SJSA1 (cell line): ENCODE data around the gene AGRN. TPM values are rescaled to one million over a fixed set of nuclear protein-coding genes. Genes with fewer than 3 reads are reported as not detected.
"Not testable (repeated sequence)": the region's sequence is repeated elsewhere in the genome, so short reads cannot be mapped to it uniquely, and the experiment has no call there.

Experiments
- DNase-seq, 2 experiments: peaks; one replicate each; pipeline ENCODE4 v3.0.0-alpha.2; 2015 to 2020; ENCODE audit warnings: low spot score in 2 of 2, low read depth in 1 of 2
- H3K27ac ChIP-seq: fragments of 250-450 bp; sonication (Bioruptor Pico); 2 replicates; pipeline ENCODE4 v1.5.1; 2020; ENCODE audit warnings: mild to moderate bottlenecking, moderate library complexity
- H3K27me3 ChIP-seq: fragments of 250-450 bp; sonication (Bioruptor Pico); replicated peaks from 2 replicates; pipeline ENCODE4 v1.5.1; 2020; ENCODE audit warnings: mild to moderate bottlenecking, moderate library complexity
- H3K36me3 ChIP-seq: fragments of 250-450 bp; sonication (Bioruptor Pico); 2 replicates; pipeline ENCODE4 v1.5.1; 2020; ENCODE audit warnings: mild to moderate bottlenecking
- H3K4me1 ChIP-seq: fragments of 250-450 bp; sonication (Bioruptor Pico); replicated peaks from 2 replicates; pipeline ENCODE4 v1.6.1; 2021; ENCODE audit warnings: mild to moderate bottlenecking
- H3K4me3 ChIP-seq: fragments of 250-450 bp; sonication (Bioruptor Pico); 2 replicates; pipeline ENCODE4 v1.5.1; 2020; ENCODE audit warnings: mild to moderate bottlenecking
- H3K9me3 ChIP-seq: fragments of 250-450 bp; sonication (Bioruptor Pico); replicated peaks from 2 replicates; pipeline ENCODE4 v1.5.1; 2020; ENCODE audit warnings: mild to moderate bottlenecking
- total RNA-seq: library from RNA; depleted of rRNA; stranded (reverse); fragments of >200 nt; shearing (Covaris generic); gene quantifications from 2 replicates; pipeline ENCODE4 v1.2.3, GENCODE V29; 2014; rRNA removed

The AGRN gene
- 53.8 and 55.9 TPM in 2 replicates for total RNA-seq

DNA sequence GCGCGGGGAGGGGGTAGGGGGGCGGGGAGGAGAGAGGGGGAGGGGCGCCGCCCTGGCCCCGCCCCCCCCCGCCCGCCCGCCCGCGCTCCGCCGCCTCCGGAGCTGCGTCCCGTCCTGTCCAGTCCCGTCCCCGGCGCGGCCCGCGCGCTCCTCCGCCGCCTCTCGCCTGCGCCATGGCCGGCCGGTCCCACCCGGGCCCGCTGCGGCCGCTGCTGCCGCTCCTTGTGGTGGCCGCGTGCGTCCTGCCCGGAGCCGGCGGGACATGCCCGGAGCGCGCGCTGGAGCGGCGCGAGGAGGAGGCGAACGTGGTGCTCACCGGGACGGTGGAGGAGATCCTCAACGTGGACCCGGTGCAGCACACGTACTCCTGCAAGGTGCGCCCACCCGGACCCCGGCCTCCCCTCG, at the start of gene AGRN:
AGRN (plus strand) TSS at position 121 of the 405 bp plus-strand sequence; CDS start at position 174, 53 bp downstream.
- DNase-seq, result no peak
- H3K4me1 ChIP-seq, result peaks cover 45% of the 10 kb centered on the region
- H3K9me3 ChIP-seq, result no peaks in the 10 kb centered on the region
- peaks cover 37% of the 10 kb centered on the region for H3K36me3 ChIP-seq
- peak within 1 kb of the TSS; percentile 92 for H3K4me3 ChIP-seq
- peak within 1 kb of the TSS; percentile 72; the same call in 1 of the 2 replicates for H3K27ac ChIP-seq
- no peaks in the 10 kb centered on the region for H3K27me3 ChIP-seq

- H3K36me3 ChIP-seq, result 0 out of 2 replicates have a peak, but pooled peaks cover 5% of the 10 kb centered on the region
- peaks cover 23% of the 10 kb centered on the region for H3K27me3 ChIP-seq
- H3K4me3 ChIP-seq, result no peak overlapping the region
- no peak overlapping the region for H3K27ac ChIP-seq
- H3K4me1 ChIP-seq, result peaks cover 13% of the 10 kb centered on the region
- no peak for DNase-seq
- H3K9me3 ChIP-seq, result no peaks in the 10 kb centered on the region
Measured at GRCh38 chr1:970242-970972, 49.5 kb upstream of the AGRN start.

GRCh38 chr1:970973-971730, 48.8 kb upstream of the AGRN start:
- Histone ChIP-seq H3K4me3 (no peak overlapping the region), H3K27ac (no peak overlapping the region), H3K36me3 (0 out of 2 replicates have a peak, but pooled peaks cover 4% of the 10 kb centered on the region), H3K27me3 (peaks cover 23% of the 10 kb centered on the region), H3K9me3 (no peaks in the 10 kb centered on the region), H3K4me1 (peaks cover 17% of the 10 kb centered on the region)
- DNase-seq, result no peak

- H3K27me3 ChIP-seq, result peaks cover 23% of the 10 kb centered on the region
- peaks cover 12% of the 10 kb centered on the region for H3K4me1 ChIP-seq
- H3K4me3 ChIP-seq, result no peak overlapping the region
- H3K27ac ChIP-seq, result no peak overlapping the region
- DNase-seq, result no peak
- no peaks in the 10 kb centered on the region for H3K9me3 ChIP-seq
- no peaks in the 10 kb centered on the region for H3K36me3 ChIP-seq
Measured at GRCh38 chr1:971751-972506, 48.0 kb upstream of the AGRN start.

- Histone ChIP-seq H3K9me3 (no peaks in the 10 kb centered on the region), H3K27me3 (peaks cover 23% of the 10 kb centered on the region), H3K4me1 (peaks cover 10% of the 10 kb centered on the region), H3K4me3 (no peak overlapping the region), H3K36me3 (no peaks in the 10 kb centered on the region), H3K27ac (no peak overlapping the region)
- no peak for DNase-seq
Measured at GRCh38 chr1:972726-973458, 47.0 kb upstream of the AGRN start.

DNA sequence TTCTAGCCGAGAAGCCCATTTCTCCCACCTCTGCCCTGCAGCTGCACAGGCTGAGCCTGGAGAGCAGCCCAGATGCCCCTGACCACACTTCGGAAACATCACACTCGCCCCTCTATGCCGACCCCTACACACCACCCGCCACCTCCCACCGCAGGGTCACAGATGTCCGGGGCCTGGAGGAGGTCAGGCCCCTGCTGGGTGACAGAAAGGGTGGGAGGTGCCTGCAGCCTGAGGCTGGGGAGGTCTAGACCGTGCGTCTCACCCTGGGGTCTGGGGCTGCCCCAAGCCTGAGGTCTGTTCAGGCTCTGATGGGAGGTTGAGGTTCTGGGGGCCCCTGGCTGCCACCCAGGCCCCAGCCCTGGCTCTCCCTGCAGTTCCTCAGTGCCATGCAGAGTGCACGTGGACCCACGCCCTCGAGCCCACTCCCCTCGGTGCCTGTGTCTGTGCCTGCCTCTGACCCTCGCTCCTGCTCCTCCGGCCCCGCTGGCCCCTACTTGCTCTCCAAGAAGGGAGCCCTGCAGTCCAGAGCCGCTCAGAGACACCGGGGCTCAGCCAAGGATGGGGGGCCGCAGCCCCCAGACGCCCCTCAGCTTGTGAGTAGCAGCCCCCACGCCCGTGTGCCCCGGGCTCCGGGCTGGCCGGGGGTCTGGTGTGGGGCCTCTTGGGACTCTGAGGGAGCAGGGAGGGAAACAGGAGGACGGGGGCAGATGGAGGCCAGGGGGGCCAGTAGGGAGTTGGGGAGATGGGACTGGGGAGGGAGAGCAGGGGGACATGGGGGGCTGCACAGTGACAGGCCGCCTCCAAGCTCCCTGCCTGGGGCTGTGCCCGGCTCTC, 46.2 kb upstream of the AGRN start:
- H3K27ac ChIP-seq, result no peak overlapping the region
- DNase-seq, result no peak
- H3K4me1 ChIP-seq, result peaks cover 10% of the 10 kb centered on the region
- H3K36me3 ChIP-seq, result no peaks in the 10 kb centered on the region
- H3K4me3 ChIP-seq, result no peak overlapping the region
- peaks cover 23% of the 10 kb centered on the region for H3K27me3 ChIP-seq
- no peaks in the 10 kb centered on the region; the same call in 1 of the 2 replicates for H3K9me3 ChIP-seq

DNA sequence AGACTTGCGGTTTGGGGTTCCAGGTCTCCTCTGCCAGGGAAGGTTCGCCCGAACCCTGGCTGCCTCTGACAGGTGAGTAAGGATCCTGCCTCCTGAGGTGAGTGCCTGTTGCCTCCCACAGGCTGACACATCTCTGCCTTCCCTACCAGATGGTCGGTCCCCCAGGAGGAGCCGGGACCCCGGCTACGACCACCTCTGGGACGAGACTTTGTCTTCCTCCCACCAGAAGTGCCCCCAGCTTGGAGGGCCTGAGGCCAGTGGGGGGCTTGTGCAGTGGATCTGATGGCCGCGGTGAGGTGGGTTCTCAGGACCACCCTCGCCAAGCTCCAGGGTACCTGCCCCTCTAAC, 45.7 kb upstream of the AGRN start:
- Histone ChIP-seq H3K27ac (no peak overlapping the region), H3K27me3 (peaks cover 19% of the 10 kb centered on the region), H3K9me3 (no peaks in the 10 kb centered on the region; the same call in 1 of the 2 replicates), H3K36me3 (no peaks in the 10 kb centered on the region), H3K4me3 (no peak overlapping the region), H3K4me1 (peaks cover 10% of the 10 kb centered on the region)
- DNase-seq, result no peak

GRCh38 chr1:974687-975328, 45.1 kb upstream of the AGRN start:
- H3K27me3 ChIP-seq, result peaks cover 19% of the 10 kb centered on the region
- H3K9me3 ChIP-seq, result no peaks in the 10 kb centered on the region; the same call in 1 of the 2 replicates
- peaks cover 10% of the 10 kb centered on the region for H3K4me1 ChIP-seq
- H3K27ac ChIP-seq, result no peak overlapping the region
- no peak overlapping the region for H3K4me3 ChIP-seq
- no peak for DNase-seq
- H3K36me3 ChIP-seq, result no peaks in the 10 kb centered on the region

DNA sequence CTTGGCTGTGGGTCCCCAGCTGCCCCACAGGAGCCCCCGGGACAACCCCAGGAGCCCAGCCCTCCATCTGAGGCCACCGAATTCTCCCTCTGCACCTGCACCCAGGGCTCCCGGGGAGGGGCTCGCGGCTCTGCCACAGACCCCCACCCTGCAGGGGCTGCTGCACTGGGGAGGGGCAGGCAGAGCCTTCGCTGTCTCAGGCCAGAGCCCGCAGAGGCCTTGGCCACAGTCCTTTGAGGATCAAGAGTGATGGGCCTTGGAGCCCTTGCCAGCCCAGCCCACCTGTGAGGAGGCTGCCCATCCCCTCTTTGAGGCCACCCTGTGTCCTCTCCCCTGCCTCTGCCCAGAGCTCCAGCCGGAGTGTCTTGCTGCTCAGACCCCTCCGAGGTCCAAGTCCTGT, 44.6 kb upstream of the AGRN start:
- H3K9me3 ChIP-seq, result no peaks in the 10 kb centered on the region; the same call in 1 of the 2 replicates
- H3K4me3 ChIP-seq, result no peak overlapping the region
- H3K27ac ChIP-seq, result no peak overlapping the region
- H3K27me3 ChIP-seq, result peaks cover 15% of the 10 kb centered on the region
- no peaks in the 10 kb centered on the region for H3K36me3 ChIP-seq
- H3K4me1 ChIP-seq, result peaks cover 10% of the 10 kb centered on the region
- no peak for DNase-seq

- Histone ChIP-seq H3K9me3 (no peaks in the 10 kb centered on the region; the same call in 1 of the 2 replicates), H3K36me3 (no peaks in the 10 kb centered on the region), H3K27ac (no peak overlapping the region), H3K4me3 (peak overlapping the region; percentile 27), H3K27me3 (peaks cover 11% of the 10 kb centered on the region), H3K4me1 (peaks cover 10% of the 10 kb centered on the region)
- DNase-seq, result peak; percentile 76 to 83
Measured at GRCh38 chr1:975896-976683, 43.8 kb upstream of the AGRN start.

- not testable (repeated sequence) for H3K36me3 ChIP-seq, H3K9me3 ChIP-seq, DNase-seq, H3K4me3 ChIP-seq, H3K27me3 ChIP-seq, H3K27ac ChIP-seq, H3K4me1 ChIP-seq
Measured at GRCh38 chr1:976791-977190, 43.1 kb upstream of the AGRN start.
